ENCODE data around the gene ABI3BP.

Gene ABI3BP

DNA sequence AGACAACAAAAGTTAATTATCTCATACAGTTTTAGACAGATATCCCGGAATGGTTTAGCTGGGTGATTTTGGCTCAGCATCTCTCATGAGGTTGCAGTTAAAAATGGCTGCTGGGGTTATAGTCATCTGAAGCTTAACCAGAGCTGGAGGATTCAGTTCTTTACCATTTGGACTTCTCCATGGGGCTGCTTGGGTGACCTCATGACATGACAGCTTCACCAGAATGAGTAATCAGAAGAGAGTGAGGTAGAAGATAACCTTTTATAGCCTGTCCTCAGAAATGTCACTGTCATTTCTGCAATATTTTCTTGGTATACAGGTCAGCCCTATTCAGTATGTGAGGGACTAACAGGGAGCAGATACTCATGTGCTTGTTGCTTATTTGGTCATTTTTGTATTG lies 253.0 kb downstream of the ABI3BP start:
- no peak for DNase-seq (ENCODE audit: low spot score)

DNA sequence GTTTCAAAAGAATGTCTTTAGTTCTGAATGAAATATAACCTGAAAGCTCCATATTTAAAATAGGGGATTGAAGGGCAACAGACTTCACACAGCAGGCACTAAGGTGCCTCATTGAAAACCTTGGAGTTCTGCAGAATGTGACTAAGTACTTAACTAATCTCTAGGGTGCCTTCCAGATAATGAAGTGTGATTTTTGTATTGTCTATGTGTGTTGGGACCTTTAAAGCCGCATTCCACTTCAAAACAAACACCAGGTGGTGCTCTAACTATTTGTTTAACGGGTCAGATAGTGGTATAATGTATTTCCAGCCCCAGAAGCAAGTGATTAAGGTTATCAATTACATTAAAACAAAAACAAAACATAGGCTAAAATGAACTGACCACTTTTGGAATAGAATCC lies 255.9 kb downstream of the ABI3BP start:
- DNase-seq (ENCODE audit: low spot score) = no peak

DNA sequence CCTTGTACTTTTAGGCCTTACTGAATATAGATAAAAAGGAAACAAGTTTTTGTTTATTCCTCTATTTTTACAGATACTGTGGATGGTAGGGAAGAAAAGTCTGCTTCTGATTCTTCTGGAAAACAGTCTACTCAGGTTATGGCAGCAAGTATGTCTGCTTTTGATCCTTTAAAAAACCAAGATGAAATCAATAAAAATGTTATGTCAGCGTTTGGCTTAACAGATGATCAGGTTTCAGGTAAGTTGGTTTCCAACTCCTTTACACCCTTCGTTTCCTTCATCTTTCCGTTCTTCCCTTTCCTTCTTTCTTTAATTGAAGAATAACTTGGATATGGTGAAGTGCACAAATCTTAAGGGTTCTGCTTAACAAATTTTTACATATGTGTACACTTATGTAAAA lies 260.8 kb downstream of the ABI3BP start:
- DNase-seq (ENCODE audit: low spot score) = no peak

DNA sequence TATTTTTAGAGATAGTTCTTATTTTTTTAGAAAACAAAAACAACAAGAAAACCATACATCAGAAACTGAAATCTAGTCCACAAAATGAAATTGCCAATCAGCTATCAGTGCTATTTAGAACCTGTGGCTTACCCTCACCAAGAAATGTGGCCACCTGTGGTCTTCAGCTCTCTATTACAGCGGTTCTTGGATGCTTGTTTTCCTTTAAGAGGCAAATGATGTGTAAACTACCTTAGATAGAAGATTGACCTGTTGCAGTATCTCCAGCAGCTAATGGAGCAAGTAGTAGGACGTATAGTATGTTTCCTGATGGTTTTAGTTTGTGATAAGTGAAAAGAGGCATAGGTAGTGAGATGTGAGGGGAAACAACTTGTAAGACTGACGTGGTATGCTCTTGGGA lies 262.7 kb downstream of the ABI3BP start:
- no peak for DNase-seq (ENCODE audit: low spot score)

DNA sequence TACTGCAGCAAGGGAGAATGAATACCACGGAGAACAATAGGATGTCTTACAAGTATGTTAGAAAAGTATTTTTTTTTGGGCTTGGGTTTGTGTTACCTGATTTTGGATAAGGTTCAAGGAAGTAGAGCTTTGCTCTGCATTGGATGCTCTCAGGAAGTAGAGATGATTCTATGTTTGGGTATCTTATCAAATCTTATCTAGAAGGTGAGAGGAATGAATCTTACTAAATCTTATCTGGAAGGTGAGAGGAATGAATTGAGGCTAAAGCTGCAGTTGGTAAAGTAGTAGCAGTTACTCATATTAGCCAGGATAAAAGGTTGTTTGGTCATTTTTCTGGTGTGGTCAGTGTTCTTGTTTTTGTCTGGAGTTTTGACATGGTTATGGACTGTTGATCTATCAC lies 266.5 kb downstream of the ABI3BP start:
- DNase-seq (ENCODE audit: low spot score) = no peak

DNA sequence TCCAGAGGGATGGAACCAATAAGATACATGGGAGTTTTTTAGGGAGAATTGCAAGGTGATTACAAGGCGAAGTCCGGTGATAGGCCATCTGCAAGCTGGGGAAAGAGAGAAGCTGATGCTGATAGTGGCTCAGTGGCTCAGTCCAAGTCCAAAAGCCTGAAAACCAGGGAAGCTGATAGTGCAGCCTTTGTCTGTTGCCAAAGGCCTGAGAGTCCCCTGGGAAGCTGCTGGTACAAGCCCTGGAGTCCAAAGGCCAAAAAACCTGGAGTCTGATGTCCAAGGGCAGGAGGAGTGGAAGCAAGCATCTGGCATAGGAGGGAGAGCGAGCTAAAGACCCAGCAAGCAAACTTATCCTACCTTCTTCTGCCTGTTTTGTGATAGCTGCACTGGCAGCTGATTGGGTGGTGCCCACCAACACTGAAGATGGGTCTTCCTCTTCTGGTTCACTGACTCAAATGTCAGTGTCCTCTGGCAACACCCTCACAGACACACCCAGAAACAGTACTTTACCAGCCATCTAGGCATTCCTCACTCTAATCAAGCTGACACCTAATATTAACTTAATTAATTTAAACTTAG lies 267.2 kb downstream of the ABI3BP start:
- DNase-seq (ENCODE audit: low spot score) = no peak

DNA sequence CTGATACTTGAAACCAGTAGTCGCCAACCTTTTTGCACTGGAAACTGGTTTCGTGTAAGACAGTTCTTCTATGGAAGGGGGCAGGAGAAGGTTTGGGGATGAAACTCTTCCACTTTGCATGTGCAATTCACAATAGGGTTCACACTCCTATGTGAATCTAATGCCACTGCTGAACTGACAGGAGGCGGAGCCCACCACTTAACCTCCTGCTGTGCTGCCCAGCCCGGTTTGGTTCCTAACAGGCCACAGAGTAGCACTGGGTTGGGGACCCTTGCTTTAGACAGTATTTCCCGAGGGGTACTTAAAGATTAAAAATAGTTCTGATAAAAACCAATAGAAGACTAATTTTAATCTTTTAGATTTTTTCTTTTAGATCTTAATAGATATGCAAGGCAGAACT lies 272.8 kb downstream of the ABI3BP start:
- no peak for DNase-seq (ENCODE audit: low spot score)

DNA sequence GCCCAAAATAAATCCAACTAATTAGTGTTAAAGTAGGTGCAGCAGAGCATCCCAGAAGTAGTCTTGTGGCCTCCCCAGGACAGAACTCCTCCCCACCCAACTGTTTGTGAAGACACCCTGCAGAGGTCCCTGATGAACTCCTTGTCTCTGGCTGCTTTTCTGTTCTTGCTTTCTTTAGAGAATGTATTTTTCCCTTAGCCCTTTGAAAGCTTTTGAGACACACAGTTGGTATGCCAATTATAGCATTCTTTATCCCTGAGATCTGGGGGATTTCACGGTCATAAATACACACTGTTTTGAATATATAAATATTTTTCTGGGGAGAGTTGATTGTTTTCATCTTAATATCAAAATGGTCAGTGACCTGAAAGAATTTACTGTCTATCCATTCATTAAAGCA lies 274.1 kb downstream of the ABI3BP start:
- no peak for DNase-seq (ENCODE audit: low spot score)

DNA sequence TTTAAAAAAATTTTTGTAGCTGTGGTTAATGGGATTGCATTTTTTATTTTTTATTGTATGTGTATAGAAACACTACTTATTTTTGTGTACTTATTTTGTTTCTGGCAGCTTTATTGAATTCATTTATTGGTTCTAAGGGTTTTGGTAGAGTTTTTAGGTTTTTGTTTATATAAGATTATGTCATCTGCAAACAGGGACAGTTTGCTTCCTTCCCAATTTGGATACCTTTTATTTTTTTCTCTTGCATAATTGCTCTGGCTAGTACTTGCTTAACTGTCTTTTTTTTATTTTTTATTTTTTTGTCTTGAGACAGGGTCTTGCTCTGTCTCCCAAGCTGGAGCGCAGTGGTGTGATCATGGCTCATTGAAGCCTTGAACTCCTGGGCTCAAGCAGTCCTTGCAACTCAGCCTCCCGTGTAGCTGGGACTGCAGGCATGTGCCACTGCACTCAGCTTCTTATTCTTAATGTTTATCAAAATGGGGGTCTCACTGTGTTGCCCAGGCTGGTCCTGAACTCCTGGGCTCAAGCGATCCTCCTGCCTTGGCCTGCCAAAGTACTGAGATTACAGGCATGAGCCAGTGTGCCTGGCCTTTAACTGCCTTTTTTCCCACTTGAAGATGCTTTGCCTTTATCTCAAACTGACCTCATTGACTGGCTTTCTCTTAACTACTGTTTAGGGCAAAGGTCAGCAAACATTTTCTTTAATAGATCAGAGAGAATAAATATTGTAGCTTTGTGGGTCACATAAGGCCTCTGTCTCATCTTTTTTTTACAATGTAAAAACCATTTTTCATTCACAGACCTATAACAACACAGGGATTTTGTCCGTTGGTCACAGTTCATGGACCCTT lies 275.4 kb downstream of the ABI3BP start:
- DNase-seq (ENCODE audit: low spot score) = no peak

DNA sequence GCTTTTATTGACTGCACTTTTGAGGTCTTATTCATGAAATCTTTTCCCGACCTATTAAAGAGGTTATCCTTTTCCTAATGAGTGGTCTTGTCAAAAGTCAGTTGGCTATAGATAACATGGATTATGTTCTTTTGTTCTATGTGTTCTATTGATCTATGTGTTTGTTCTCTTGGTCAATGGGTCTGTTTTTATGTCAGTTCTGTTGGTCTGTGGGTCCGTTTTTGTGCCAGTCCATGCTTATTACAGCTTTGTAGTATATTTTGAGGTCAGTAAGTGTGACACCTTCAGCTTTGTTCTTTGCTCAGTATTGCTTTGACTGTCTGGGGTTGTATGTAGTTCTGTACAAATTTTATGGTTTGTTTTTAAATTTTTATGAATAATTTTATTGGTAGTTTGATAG lies 276.2 kb downstream of the ABI3BP start:
- no peak for DNase-seq (ENCODE audit: low spot score)

DNA sequence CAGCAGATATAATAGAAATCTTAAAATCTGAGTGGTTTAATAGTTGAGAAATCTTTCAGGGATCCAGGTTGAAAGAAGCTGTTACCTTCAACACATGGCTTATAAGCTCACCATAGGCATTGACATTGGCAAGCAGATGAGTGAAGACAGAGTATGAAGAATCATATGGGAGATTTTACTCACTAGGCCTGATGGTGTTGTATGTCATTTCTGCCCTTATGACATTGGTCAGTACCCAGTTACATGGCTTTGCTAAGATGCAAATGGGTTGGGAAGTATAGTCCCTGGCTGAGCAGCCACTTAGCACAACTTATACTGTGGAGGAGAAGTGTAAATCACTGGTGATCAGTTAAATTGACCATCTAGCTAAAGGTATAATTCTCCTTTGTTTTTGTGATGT lies 278.0 kb downstream of the ABI3BP start:
- no peak for DNase-seq (ENCODE audit: low spot score)

DNA sequence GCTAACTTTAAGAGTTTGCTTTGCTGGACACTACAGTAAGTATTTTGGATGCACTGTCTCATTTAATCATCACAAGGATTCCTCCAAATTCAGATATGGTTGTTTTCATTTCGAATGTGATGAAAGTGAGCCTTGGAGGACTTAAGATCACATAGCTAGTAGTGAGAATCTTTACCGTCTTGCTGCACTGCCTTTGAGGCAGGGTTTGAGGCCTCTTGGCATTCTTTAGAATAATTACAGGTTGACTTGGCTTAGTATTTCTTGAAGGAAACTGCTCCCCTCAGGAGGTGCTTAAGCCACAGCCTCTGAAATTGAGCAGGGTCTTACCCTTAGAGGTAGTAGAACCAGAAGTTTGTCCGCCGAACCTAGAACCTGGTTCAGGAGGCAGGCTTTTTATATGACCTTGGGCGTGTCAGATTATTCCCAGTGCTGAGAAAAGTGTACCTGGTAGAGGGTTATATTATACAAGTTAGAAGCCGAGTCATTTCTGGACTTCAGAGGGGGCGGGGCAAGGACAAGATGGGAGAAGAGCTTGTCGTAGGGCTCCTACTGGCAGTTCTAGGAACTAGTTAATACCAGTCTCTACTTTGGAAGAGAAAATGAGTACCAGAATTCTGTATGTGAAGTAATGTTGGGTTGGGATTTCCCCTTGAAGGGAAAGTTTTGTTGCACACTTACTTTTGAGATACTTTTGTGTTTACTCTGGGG lies 282.8 kb downstream of the ABI3BP start:
- DNase-seq (ENCODE audit: low spot score) = peak; percentile 53

DNA sequence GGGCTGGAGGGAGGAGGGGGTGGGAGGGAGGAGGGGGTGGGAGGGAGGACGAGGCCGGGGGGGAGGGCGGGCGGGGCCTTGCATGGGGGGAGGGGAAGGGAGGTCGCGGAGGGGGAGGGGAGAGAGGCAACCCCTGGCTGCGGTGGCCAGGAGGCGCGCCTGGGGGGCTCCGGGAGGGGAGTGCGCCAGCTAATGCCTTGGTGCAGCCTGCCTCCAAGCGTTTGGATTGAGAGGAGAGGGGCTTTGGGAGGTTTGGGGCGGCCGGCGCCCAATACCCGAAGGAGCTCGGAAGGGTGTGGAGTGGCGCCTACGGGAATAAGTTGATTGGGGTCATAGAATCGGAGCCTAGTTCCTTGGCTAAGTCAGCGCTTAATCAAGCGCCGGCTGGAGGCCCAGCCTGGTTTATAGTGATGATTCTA lies 283.4 kb downstream of the ABI3BP start:
- peak; percentile 57 for DNase-seq (ENCODE audit: low spot score)

DNA sequence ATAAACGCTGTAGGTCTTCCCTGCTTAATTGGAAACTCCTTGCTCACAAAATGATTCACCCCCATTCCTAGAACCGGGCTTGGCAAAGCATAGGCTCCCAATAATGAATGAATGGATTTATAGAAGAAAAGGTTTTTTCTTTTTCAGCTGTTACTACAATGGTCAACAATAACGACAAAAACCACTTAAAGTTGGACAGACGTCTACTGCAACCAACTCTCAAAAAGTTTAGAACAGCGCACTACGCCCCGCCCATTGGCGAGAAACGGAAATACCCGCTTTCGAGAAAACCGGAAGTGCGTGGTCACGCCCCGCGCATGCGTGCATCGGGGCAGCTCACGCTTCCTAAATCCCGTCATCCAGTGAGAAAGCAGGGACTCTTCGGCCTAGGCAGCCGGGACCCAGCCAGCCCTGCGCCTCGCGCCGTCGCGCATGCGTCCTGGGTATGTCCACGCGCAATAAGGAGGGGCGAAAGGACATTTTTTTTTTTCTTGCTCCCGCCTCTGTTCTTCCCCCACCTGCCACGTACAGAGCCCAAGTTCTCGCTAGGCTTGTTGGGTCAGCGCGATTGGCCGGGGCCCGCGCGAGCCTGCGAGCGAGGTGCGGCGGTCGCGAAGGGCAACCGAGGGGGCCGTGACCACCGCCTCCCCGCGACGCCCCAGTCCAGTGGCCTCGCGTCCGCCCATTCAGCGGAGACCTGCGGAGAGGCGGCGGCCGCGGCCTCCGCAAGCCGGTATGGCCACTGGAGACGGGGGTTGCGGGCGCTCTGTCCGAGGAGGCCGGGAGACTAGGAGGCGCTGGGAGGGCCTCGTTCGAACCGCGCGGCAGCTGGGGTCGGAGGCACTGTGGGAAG lies 284.0 kb downstream of the ABI3BP start, which contains the start of gene TFG:
TFG (plus strand) TSS at position 506 of the 853 bp plus-strand sequence. CDS start 4,192 bp downstream, outside the sequence.
- DNase-seq (ENCODE audit: low spot score) = peak; percentile 98

DNA sequence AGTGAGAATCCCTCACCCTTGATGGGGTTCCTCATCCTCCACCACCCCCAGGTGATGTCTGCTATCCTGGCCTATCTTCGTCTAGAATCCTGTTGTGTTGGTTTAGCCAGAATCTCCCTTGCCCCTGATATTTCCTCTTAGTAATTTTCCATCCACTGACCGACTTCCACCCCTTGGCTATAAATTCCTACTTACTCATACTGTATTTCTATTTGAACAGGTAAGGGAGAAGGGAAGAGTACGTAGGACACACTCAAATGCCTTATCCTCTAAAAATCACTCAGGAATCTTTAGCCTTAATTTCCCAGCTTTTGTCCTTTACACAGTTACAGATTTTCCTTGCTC lies 284.6 kb downstream of the ABI3BP start:
- DNase-seq (ENCODE audit: low spot score) = no peak

DNA sequence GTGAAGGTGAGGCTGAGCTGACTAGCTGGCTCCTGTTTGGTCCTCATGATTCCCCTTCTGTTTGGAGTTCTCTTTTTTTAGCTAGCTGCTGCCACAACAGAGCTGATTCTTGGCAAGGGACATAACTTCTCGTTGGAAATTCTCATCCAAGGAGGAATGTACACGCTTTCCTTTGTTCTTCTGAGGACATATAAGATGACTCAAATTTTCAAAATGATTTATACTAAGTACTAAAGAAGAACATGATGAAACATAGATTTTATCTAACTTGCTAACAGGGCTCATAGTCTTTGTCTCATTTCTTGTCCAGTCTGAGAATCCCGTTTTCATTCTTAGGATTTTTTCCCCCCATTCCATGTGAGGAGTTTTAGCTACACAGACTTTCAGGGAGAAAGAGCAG lies 286.9 kb downstream of the ABI3BP start:
- no peak for DNase-seq (ENCODE audit: low spot score)

DNA sequence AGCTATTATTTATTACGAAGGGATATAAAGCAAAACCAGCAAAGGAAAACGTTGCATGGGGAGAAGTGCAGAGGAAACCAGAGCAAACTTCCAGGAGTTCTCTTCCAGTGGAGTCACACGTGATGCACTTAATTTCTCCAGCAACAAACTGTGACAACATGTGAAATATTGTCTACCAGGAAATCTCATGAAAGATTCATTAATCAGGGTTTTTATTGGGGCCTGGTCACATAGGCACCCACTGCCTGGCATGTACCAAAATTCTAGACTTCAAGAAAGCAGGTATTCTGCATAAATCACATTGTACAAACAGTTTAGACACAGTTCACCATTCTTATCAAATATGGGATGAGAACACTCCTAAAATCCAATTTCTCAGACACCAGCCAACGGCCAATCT lies 289.4 kb downstream of the ABI3BP start:
- no peak for DNase-seq (ENCODE audit: low spot score)

DNA sequence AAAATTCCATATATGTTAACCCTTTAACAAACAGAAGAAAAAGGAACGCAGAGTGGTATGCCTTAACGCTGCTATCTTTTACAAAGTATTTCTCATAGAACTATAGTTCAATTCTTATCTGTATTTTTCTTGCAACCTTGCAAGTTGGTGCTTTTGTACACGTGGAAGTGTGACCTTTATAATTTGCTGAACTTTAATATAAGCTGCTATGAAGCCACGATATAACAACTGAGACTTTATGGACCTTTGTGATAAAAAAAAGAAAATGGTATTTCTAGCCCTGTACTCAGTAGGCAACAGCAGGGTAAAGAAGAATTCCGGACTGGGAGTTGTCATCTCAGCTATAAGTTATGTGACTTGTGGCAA lies 290.3 kb downstream of the ABI3BP start:
- DNase-seq (ENCODE audit: low spot score) = no peak

DNA sequence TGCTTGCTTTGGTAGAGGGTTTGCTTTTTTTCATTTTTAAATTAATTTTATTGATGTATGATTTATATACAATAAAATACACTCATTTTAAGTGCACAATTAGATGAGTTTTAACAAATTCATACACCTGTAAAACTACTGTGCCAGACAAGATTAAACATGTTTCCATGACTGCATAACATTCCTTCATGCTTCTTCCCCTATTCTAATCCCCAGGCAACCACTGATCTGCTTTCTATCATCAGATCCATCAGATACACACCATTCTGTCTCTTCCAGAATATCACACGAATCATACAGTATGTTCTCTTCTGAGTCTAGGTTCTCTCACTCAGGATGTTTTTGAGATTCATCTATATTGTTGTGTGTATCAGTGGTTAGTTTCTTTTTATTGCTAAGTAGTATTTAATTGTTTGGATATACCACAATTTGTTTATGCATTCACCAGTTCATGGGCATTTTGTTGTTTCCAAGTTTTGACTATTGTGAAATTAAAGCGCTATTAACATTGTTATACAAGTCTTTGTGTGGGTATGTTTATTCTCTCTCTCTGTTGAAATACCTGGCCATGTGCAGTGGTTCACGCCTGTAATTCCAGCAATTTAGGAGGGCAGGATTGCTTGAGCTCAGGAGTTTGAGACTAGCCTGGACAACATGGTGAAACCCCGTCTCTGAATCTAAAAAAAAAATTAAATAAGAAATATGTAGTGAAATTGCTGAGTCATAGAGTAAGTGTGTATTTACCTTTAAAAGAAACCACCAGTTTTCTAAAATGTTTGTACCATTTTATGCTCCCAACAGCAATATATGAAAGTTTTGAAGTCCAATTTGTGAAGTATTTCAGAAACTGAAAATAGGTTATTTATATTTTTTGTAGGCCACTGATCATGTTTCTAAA lies 290.9 kb downstream of the ABI3BP start:
- no peak for DNase-seq (ENCODE audit: low spot score)

DNA sequence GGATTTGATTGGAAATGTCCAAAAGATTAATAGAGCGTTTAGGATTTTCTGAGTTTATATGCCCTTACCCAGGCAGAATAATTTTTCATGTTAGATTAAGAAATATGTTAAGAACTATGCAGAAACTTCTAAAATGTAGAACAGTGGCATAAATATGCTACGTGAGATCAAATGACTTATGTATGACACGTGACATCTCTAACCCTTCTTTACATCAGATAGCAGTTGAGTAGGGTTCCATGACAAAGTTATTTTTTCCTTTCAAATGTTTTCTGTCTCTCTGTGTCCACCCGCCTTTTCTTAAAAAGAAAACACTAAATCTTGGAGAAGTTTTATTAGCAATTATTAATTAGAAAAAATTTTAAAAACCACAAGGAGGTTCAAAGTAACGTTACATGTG lies 292.5 kb downstream of the ABI3BP start:
- no peak for DNase-seq (ENCODE audit: low spot score)

Data from SK-N-DZ (cell line).